Measurements from ENCODE around the gene SERPINB5. TPM values are rescaled to one million over a fixed set of nuclear protein-coding genes. Genes with fewer than 3 reads are reported as not detected.
"Not testable (repeated sequence)": the region's sequence is repeated elsewhere in the genome, so short reads cannot be mapped to it uniquely, and the experiment has no call there.

SERPINB5 gene
- total and polyA plus RNA-seq, 8 donors = 0.72 to 27.1 (median 3.9) TPM; not detected in 5

DNA sequence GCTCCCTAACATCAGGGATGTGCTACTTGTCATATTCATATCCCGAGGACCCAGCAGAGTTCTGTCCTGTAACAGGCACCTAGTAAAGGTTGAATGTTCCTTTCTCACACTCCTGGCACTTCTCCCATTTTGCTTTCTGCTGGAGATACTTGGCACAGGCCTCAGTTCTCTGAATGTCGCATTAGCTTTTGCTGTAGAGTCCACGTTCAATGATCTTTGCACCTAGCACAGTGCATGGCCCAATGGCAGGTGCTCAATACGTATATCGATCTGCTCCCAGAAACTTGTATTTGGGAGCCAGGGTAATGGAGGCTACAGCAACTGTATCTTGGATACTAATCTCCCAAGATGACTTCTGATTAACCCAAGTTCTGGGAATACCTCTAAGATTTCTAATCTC lies 29.7 kb upstream of the SERPINB5 start:
- Histone ChIP-seq H3K27me3 (no peaks in the 10 kb centered on the region), H3K9me3 (no peaks in the 10 kb centered on the region), H3K27ac (no peak overlapping the region), H3K36me3 (no peaks in the 10 kb centered on the region), H3K4me3 (no peak overlapping the region), H3K4me1 (peaks cover 0 to 9% (median 3%) of the 10 kb centered on the region in 4 donors)
- 60 to 68% (median 66%) methylated on average over 5 of the region's 5 CpGs for WGBS, 5 donors
- intact Hi-C loops (cut with DNase I; ENCODE audit: low total_unique reads) = no loop called here
- no peak for DNase-seq
- no peak for TF ChIP-seq POLR2AphosphoS5 (IDR thresholded peaks at IDR 0.05)
- TF ChIP-seq, protein P1, sequence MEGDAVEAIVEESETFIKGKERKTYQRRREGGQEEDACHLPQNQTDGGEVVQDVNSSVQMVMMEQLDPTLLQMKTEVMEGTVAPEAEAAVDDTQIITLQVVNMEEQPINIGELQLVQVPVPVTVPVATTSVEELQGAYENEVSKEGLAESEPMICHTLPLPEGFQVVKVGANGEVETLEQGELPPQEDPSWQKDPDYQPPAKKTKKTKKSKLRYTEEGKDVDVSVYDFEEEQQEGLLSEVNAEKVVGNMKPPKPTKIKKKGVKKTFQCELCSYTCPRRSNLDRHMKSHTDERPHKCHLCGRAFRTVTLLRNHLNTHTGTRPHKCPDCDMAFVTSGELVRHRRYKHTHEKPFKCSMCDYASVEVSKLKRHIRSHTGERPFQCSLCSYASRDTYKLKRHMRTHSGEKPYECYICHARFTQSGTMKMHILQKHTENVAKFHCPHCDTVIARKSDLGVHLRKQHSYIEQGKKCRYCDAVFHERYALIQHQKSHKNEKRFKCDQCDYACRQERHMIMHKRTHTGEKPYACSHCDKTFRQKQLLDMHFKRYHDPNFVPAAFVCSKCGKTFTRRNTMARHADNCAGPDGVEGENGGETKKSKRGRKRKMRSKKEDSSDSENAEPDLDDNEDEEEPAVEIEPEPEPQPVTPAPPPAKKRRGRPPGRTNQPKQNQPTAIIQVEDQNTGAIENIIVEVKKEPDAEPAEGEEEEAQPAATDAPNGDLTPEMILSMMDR (IDR thresholded peaks at IDR 0.05) = no peak
- no peak for TF ChIP-seq POLR2A (IDR thresholded peaks at IDR 0.05)
- no peak for TF ChIP-seq EP300 (IDR thresholded peaks at IDR 0.05)

DNA sequence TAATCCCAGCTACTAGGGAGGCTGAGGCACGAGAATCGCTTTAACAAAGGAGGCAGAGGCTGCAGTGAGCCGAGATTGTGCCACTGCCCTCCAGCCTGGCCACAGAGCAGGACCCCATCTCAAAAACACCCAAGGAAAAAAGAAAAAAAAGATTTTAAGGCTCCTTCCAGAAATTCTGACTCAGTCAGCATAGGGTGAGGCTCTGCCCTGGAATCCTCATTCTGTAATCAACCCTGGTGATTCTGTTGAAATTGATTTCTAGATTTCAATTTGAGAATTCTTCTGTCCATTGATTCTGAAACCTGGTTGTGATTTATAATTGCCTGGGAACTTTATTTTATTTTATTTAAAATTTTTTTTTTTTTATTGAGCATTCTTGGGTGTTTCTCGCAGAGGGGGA lies 27.3 kb upstream of the SERPINB5 start:
- Histone ChIP-seq H3K27ac (no peak overlapping the region), H3K36me3 (no peaks in the 10 kb centered on the region), H3K4me1 (peaks cover 0 to 19% (median 8%) of the 10 kb centered on the region in 4 donors), H3K9me3 (no peaks in the 10 kb centered on the region), H3K4me3 (no peak overlapping the region), H3K27me3 (no peaks in the 10 kb centered on the region)
- no peak for TF ChIP-seq EP300 (IDR thresholded peaks at IDR 0.05)
- no peak for TF ChIP-seq POLR2A (IDR thresholded peaks at IDR 0.05)
- TF ChIP-seq, protein P1 (IDR thresholded peaks at IDR 0.05) = no peak
- TF ChIP-seq POLR2AphosphoS5 (IDR thresholded peaks at IDR 0.05) = no peak
- no peak for DNase-seq
- intact Hi-C loops (cut with DNase I; ENCODE audit: low total_unique reads) = no loop called here
- 87 to 97% (median 90%) methylated on average over 4 of the region's 4 CpGs for WGBS, 5 donors

DNA sequence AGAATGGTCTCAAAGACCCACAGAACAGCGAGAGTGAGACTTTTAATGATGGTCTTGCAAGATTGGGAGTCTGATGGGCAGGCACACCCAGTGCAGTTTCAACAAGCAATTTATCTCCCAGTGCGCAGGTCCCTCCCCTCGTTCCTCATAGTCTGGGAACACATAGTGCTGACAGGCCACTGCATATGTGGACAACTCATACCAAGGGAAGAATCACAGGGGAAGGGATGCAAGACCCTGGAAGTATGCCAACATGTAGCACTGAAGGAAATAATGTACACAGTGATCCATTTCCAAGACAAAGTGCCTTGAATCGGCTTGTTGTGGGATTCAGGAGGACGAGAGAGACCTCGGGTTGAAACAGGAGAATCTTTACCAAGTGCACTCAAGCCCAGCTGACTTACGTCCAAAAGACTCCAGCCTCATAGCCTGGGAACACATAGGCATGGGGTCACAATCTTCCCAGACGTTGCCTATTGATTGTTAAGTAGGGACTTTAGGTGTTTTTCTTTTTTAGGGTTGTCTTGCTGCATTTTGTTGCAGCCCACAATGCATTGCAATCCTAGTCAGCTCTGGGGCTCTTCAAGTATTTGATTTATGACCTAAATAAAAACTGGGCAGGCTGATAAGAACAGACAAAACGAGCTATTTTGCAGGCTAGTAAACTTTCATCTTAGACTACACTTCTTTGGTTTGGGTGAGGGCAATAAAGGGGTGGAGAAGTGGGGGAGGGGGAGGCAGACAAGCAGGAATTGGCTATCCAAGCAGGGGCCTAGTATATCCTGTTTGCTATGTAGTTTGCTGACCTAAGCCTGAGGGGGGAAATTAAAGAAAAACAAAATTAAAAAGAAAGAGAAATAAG lies 24.7 kb upstream of the SERPINB5 start:
- Histone ChIP-seq H3K36me3 (no peaks in the 10 kb centered on the region), H3K27ac (no peak overlapping the region), H3K4me1 (peaks cover 0 to 19% (median 8%) of the 10 kb centered on the region in 4 donors), H3K4me3 (no peak overlapping the region), H3K9me3 (no peaks in the 10 kb centered on the region), H3K27me3 (no peaks in the 10 kb centered on the region)
- WGBS, 5 donors = 29 to 42% (median 33%) methylated on average over 9 of the region's 9 CpGs
- intact Hi-C loops (cut with DNase I; ENCODE audit: low total_unique reads) = no loop called here
- TF ChIP-seq POLR2A (IDR thresholded peaks at IDR 0.05) = no peak
- no peak for TF ChIP-seq EP300 (IDR thresholded peaks at IDR 0.05)
- TF ChIP-seq, protein P1 (IDR thresholded peaks at IDR 0.05) = no peak
- TF ChIP-seq POLR2AphosphoS5 (IDR thresholded peaks at IDR 0.05) = no peak
- DNase-seq = peak in 1 of 2 donors; percentile 52

DNA sequence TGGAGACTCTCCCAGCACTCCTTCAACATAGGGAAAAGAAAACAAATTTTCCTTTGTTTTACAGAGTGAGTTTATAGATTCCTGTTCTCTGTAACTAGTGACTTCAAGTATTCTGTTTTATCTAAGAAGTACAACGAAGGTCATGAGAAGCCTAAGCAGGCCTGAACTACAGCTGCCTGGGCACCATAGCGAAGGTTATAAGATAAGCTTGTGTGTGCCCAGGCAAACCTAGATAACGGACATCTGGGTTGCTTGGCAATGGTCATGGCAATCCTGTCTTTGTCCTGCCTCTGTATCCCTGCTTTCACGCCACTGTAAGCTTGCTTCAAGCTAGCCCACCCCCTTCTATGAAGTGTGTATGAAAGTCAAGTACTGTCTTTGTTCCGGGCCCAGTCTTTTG lies 24.0 kb upstream of the SERPINB5 start:
- peaks cover 0 to 19% (median 8%) of the 10 kb centered on the region in 4 donors for H3K4me1 ChIP-seq
- H3K27me3 ChIP-seq; intact Hi-C loops (cut with DNase I; ENCODE audit: low total_unique reads); H3K36me3 ChIP-seq; DNase-seq; H3K4me3 ChIP-seq; H3K9me3 ChIP-seq; H3K27ac ChIP-seq: not testable (repeated sequence)
- 36 to 68% (median 53%) methylated on average over 5 of the region's 5 CpGs for WGBS, 5 donors

DNA sequence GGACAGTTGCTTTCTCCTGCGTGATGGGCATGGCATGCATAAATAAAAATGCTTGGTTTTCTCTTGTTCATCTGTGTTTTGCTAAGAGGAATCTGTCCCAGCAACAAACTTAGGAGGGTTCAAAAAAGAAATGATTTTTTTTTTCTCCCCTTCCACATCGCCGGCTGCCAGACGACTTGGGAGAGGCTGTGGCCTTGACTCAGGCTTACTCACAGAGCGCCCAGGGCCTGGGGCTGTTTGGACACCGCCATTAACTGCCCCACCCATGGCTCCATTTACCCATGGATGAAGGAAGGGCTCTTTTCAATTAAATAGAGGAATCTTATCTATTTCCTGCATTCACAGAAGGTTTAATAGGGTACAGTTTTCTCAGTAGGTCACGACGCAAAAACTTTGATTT lies 22.3 kb upstream of the SERPINB5 start:
- DNase-seq = no peak
- no peak for TF ChIP-seq EP300 (IDR thresholded peaks at IDR 0.05)
- no peak for TF ChIP-seq POLR2A (IDR thresholded peaks at IDR 0.05)
- TF ChIP-seq POLR2AphosphoS5 (IDR thresholded peaks at IDR 0.05) = no peak
- TF ChIP-seq, protein P1 (IDR thresholded peaks at IDR 0.05) = no peak
- 72 to 94% (median 86%) methylated on average over 8 of the region's 8 CpGs for WGBS, 5 donors
- intact Hi-C loops (cut with DNase I; ENCODE audit: low total_unique reads) = no loop called here
- H3K9me3 ChIP-seq = no peaks in the 10 kb centered on the region
- no peak overlapping the region for H3K4me3 ChIP-seq
- peaks cover 0 to 19% (median 8%) of the 10 kb centered on the region in 4 donors for H3K4me1 ChIP-seq
- H3K27me3 ChIP-seq = no peaks in the 10 kb centered on the region
- no peak overlapping the region for H3K27ac ChIP-seq
- no peaks in the 10 kb centered on the region for H3K36me3 ChIP-seq
